ENCODE results near the gene CDCA8. TPM values are rescaled to one million over a fixed set of nuclear protein-coding genes. Genes with fewer than 3 reads are reported as not detected.

The CDCA8 gene
- total and polyA plus RNA-seq, 9 of the 15 experiments (the other 6 are each of a cell fraction or from before 2014, with no cell fraction given), result 26.4 to 148 (median 81.8) TPM

- Histone ChIP-seq H3K4me2 (ENCODE audit: insufficient read depth, low read length) (no peak overlapping the region), H3K9me3 (replicated peaks; ENCODE audit: control insufficient read depth, insufficient read depth, low read depth, low read length) (no peaks in the 10 kb centered on the region), H2AFZ (ENCODE audit: low read depth, low read length) (no peak overlapping the region), H3K9ac (ENCODE audit: insufficient read depth in 1 of 2, low read depth in 2 of 2, low read length in 2 of 2) (no peak overlapping the region), H3K36me3 (ENCODE audit: control insufficient read depth, insufficient read depth, low read length) (no peaks in the 10 kb centered on the region), H4K20me1 (replicated peaks; ENCODE audit: control insufficient read depth, insufficient read depth, low read length) (peaks cover 3% of the 10 kb centered on the region; the same call in 1 of the 2 replicates), H3K79me2 (ENCODE audit: control insufficient read depth, insufficient read depth, low read length) (no peaks in the 10 kb centered on the region), H3K4me1 (replicated peaks in 1 of 2; ENCODE audit: control insufficient read depth in 2 of 2, insufficient read depth in 2 of 2, low read length in 2 of 2) (no peaks in the 10 kb centered on the region; a peak in 1 of 5 replicates), H3K27ac (ENCODE audit: extremely low read depth, low read depth, low read length) (no peak overlapping the region), H3K27me3 (ENCODE audit: control insufficient read depth in 2 of 2, insufficient read depth in 2 of 2, low read length in 2 of 2) (peaks cover 48 to 66% of the 10 kb centered on the region in 2 experiments), H3K4me3 (no peak overlapping the region), H3K9me1 (ENCODE audit: control insufficient read depth, insufficient read depth, low read length) (no peaks in the 10 kb centered on the region)
- ATAC-seq (no peak), FAIRE-seq (no peak), DNase-seq (ENCODE audit: extremely low read depth in 1 of 4, low spot score in 3 of 4) (no peak)
- TF ChIP-seq ZNF263 (CRISPR knock-in tag; IDR thresholded peaks at IDR 0.05; ENCODE audit: borderline replicate concordance) (no peak), ZBTB17 (CRISPR knock-in tag; IDR thresholded peaks at IDR 0.05) (no peak), MEIS2 (IDR thresholded peaks at IDR 0.05; ENCODE audit: partially characterized antibody) (no peak), NKRF (IDR thresholded peaks at IDR 0.05; ENCODE audit: borderline replicate concordance) (no peak), GTF2F1 (IDR thresholded peaks at IDR 0.05; ENCODE audit: low read depth, low read length) (no peak), BRD9 (IDR thresholded peaks at IDR 0.05; ENCODE audit: low read depth, partially characterized antibody) (no peak), ZC3H11A (IDR thresholded peaks at IDR 0.05; ENCODE audit: low read depth, low read length) (no peak), E2F8 (IDR thresholded peaks at IDR 0.05; ENCODE audit: low read depth, partially characterized antibody) (no peak), ARNT (IDR thresholded peaks at IDR 0.05) (no peak), MECOM (CRISPR knock-in tag; IDR thresholded peaks at IDR 0.05) (no peak), ATF3 (IDR thresholded peaks at IDR 0.05) (no peak), ATF3 (CRISPR knock-in tag; conservative IDR thresholded peaks at IDR 0.05) (no peak), TAF1 (IDR thresholded peaks at IDR 0.05; ENCODE audit: control insufficient read depth, extremely low read depth, insufficient read depth, low read length, severe bottlenecking) (no peak), NUFIP1 (IDR thresholded peaks at IDR 0.05; ENCODE audit: partially characterized antibody) (no peak), EP300 (IDR thresholded peaks at IDR 0.05; ENCODE audit: low read length) (no peak), ZNF217 (CRISPR knock-in tag; IDR thresholded peaks at IDR 0.05) (no peak)
- BruUV-seq (replicated peaks), result no TSS peak
- POLR2A ChIA-PET, result interaction anchor here (0.6 to 0.7 kb wide), 3 partner anchors 69 to 1376 kb away, joined by 3 to 4 read pairs (median 3); no protein-coding TSS in a partner anchor
- intact Hi-C loops (cut with micrococcal nuclease) (no loop called here), in situ Hi-C loops (cut with MboI) (no loop called here)
- CTCF ChIA-PET (ENCODE audit: low intra/inter-chr PET ratio), result no interaction called here
- 3% methylated on average over 9 of the region's 9 CpGs for WGBS (ENCODE audit: insufficient coverage, low coverage, missing lambda C conversion rate)
These were observed 20.0 kb upstream of the CDCA8 start for GRCh38 chr1:37672136-37672870.

All from K562 (cell line).